Gastroesophageal sphincter (tissue), 3 donors: ENCODE measurements around the gene NKAIN4.

Source experiments
- POLR2A ChIP-seq, 2 donors: fragments of 450-650 bp; IDR thresholded peaks; one replicate each; pipeline ENCODE4 v1.6.1; 2017; ENCODE audit warnings: antibody characterized with exemption in 2 of 2, mild to moderate bottlenecking in 2 of 2, moderate library complexity in 1 of 2
- TF ChIP-seq, protein P1 (sequence below), 4 experiments: fragments of 200-600 bp in 2 of 4; fragments of 450-650 bp in 2 of 4; sonication (generic) in 1 of 4; IDR thresholded peaks; one replicate each; pipeline ENCODE4 v1.5.1; 2017 to 2019; ENCODE audit warnings: antibody characterized with exemption in 4 of 4, mild to moderate bottlenecking in 2 of 4, moderate library complexity in 2 of 4

DNA sequence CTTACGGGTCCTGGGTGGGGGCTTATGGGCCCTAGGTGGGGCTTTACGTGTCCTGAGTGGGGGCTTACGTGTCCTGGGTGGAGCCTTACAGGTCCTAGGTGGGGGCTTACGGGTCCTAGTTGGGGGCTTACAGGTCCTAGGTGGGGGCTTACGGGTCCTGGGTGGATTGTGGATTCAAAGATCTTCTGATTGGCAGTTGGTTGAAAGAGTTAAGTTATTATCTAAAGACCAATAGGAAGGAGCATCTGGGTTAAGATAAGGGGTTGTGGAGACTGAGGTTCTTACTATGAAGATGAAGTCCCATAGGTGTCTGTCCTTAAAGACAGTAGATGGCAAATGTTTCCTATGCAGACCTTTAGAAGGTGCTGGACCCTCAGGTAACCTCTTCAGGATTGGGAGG, 27.0 kb downstream of the NKAIN4 start:
- TF ChIP-seq POLR2A (IDR thresholded peaks at IDR 0.05) = no peak
- TF ChIP-seq, protein P1, sequence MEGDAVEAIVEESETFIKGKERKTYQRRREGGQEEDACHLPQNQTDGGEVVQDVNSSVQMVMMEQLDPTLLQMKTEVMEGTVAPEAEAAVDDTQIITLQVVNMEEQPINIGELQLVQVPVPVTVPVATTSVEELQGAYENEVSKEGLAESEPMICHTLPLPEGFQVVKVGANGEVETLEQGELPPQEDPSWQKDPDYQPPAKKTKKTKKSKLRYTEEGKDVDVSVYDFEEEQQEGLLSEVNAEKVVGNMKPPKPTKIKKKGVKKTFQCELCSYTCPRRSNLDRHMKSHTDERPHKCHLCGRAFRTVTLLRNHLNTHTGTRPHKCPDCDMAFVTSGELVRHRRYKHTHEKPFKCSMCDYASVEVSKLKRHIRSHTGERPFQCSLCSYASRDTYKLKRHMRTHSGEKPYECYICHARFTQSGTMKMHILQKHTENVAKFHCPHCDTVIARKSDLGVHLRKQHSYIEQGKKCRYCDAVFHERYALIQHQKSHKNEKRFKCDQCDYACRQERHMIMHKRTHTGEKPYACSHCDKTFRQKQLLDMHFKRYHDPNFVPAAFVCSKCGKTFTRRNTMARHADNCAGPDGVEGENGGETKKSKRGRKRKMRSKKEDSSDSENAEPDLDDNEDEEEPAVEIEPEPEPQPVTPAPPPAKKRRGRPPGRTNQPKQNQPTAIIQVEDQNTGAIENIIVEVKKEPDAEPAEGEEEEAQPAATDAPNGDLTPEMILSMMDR (IDR thresholded peaks at IDR 0.05) = no peak
